ENCODE measurements around the gene ACTR3.

Gene ACTR3

GRCh38 chr2:113898081-113898480 is 8.2 kb downstream of the ACTR3 start:
- no peaks in the 10 kb centered on the region for H3K9me3 ChIP-seq (ENCODE audit: control insufficient read depth, insufficient read depth, low read length)
- H3K4me1 ChIP-seq (ENCODE audit: control insufficient read depth, low read length) = peaks cover 100% of the 10 kb centered on the region
- peaks cover 100% of the 10 kb centered on the region for H3K79me2 ChIP-seq (ENCODE audit: control insufficient read depth, low read length)
- no peaks in the 10 kb centered on the region for H3F3A ChIP-seq (ENCODE audit: control insufficient read depth, insufficient read depth)
- no peaks in the 10 kb centered on the region for H3K9me2 ChIP-seq (replicated peaks; ENCODE audit: control insufficient read depth, low read length)
- H3K27ac ChIP-seq (ENCODE audit: low read depth, low read length) = no peak overlapping the region
- H3K4me2 ChIP-seq (ENCODE audit: low read length) = peak overlapping the region; percentile 81
- peak overlapping the region; percentile 23 for H3K4me3 ChIP-seq (ENCODE audit: low read length)
- no peak for TF ChIP-seq EZH2phosphoT487 (IDR thresholded peaks at IDR 0.05; ENCODE audit: borderline replicate concordance, low read length)
- TF ChIP-seq, protein P1, sequence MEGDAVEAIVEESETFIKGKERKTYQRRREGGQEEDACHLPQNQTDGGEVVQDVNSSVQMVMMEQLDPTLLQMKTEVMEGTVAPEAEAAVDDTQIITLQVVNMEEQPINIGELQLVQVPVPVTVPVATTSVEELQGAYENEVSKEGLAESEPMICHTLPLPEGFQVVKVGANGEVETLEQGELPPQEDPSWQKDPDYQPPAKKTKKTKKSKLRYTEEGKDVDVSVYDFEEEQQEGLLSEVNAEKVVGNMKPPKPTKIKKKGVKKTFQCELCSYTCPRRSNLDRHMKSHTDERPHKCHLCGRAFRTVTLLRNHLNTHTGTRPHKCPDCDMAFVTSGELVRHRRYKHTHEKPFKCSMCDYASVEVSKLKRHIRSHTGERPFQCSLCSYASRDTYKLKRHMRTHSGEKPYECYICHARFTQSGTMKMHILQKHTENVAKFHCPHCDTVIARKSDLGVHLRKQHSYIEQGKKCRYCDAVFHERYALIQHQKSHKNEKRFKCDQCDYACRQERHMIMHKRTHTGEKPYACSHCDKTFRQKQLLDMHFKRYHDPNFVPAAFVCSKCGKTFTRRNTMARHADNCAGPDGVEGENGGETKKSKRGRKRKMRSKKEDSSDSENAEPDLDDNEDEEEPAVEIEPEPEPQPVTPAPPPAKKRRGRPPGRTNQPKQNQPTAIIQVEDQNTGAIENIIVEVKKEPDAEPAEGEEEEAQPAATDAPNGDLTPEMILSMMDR (IDR thresholded peaks at IDR 0.05; ENCODE audit: low read depth, low read length, poor library complexity, severe bottlenecking) = no peak
- no peaks in the 10 kb centered on the region for H3K27me3 ChIP-seq (ENCODE audit: control insufficient read depth, low read length)
- peaks cover 86% of the 10 kb centered on the region for H3K36me3 ChIP-seq (ENCODE audit: control insufficient read depth, low read length)
- peaks cover 47% of the 10 kb centered on the region for H4K20me1 ChIP-seq (ENCODE audit: control insufficient read depth, insufficient read depth, low read depth, low read length)

DNA sequence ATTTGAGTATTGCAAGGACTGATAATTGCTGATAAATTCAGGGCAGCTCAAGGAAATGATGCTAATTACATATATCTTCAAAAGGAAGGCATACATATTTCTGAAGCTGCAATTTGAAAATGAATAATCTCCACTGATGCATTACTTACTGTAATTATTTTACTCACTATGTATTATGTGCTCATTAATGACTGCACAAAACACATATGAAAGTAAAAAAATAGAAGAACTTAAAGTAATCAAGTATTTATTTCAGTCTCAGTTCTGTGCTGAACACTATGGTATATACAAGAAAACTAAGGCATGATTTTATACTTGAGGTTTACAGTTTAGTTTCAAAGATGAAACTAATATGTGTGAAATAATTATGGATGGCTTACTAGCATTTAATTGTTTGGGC is 9.3 kb downstream of the ACTR3 start:
- Histone ChIP-seq H3K36me3 (ENCODE audit: control insufficient read depth, low read length) (peaks cover 86% of the 10 kb centered on the region), H3K4me1 (ENCODE audit: control insufficient read depth, low read length) (peaks cover 93% of the 10 kb centered on the region), H3K27me3 (ENCODE audit: control insufficient read depth, low read length) (no peaks in the 10 kb centered on the region), H3K79me2 (ENCODE audit: control insufficient read depth, low read length) (peaks cover 100% of the 10 kb centered on the region), H4K20me1 (ENCODE audit: control insufficient read depth, insufficient read depth, low read depth, low read length) (peaks cover 41% of the 10 kb centered on the region), H3K9me2 (replicated peaks; ENCODE audit: control insufficient read depth, low read length) (no peaks in the 10 kb centered on the region), H3K9me3 (ENCODE audit: control insufficient read depth, insufficient read depth, low read length) (no peaks in the 10 kb centered on the region), H3K4me3 (ENCODE audit: low read length) (0 out of 2 replicates have a peak overlapping the region, but pooled peaks have one; percentile 10), H3K4me2 (ENCODE audit: low read length) (peak overlapping the region; percentile 81), H3K27ac (ENCODE audit: low read depth, low read length) (no peak overlapping the region), H3F3A (ENCODE audit: control insufficient read depth, insufficient read depth) (no peaks in the 10 kb centered on the region)
- TF ChIP-seq EZH2phosphoT487 (IDR thresholded peaks at IDR 0.05; ENCODE audit: borderline replicate concordance, low read length) = no peak
- TF ChIP-seq, protein P1 (IDR thresholded peaks at IDR 0.05; ENCODE audit: low read depth, low read length, poor library complexity, severe bottlenecking) = no peak

DNA sequence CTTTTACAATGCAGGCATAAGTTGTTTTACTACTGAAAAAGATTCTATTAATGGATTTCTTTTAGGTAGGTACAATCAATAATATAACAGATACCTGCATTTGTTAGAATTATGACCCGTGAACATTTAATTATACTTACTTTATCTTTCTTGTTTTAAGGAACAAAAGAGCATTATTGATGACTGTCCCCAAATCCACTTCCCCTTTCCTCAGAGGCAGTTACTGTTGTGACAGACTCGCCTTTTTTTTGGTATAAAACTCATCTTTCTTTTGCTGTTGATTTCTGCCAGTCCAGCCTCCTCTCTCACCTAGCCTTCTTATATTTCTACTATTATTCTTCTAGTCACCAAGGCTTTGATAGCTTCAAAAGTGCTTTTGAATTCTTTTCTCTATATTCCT is 12.1 kb downstream of the ACTR3 start:
- 0 out of 2 replicates have a peak overlapping the region, but pooled peaks have one; percentile 12 for H3K4me2 ChIP-seq (ENCODE audit: low read length)
- no peaks in the 10 kb centered on the region for H3F3A ChIP-seq (ENCODE audit: control insufficient read depth, insufficient read depth)
- H3K9me3 ChIP-seq (ENCODE audit: control insufficient read depth, insufficient read depth, low read length) = peaks cover 7% of the 10 kb centered on the region; the same call in 1 of the 2 replicates
- peaks cover 100% of the 10 kb centered on the region for H3K79me2 ChIP-seq (ENCODE audit: control insufficient read depth, low read length)
- no peak for TF ChIP-seq EZH2phosphoT487 (IDR thresholded peaks at IDR 0.05; ENCODE audit: borderline replicate concordance, low read length)
- TF ChIP-seq, protein P1 (IDR thresholded peaks at IDR 0.05; ENCODE audit: low read depth, low read length, poor library complexity, severe bottlenecking) = no peak
- H3K4me1 ChIP-seq (ENCODE audit: control insufficient read depth, low read length) = peaks cover 86% of the 10 kb centered on the region
- H3K4me3 ChIP-seq (ENCODE audit: low read length) = no peak overlapping the region
- H3K36me3 ChIP-seq (ENCODE audit: control insufficient read depth, low read length) = peaks cover 86% of the 10 kb centered on the region
- H3K27me3 ChIP-seq (ENCODE audit: control insufficient read depth, low read length) = no peaks in the 10 kb centered on the region
- H3K27ac ChIP-seq (ENCODE audit: low read depth, low read length) = no peak overlapping the region
- H3K9me2 ChIP-seq (replicated peaks; ENCODE audit: control insufficient read depth, low read length) = no peaks in the 10 kb centered on the region
- peaks cover 41% of the 10 kb centered on the region for H4K20me1 ChIP-seq (ENCODE audit: control insufficient read depth, insufficient read depth, low read depth, low read length)
